SIG-M5 treated with dmso at 0.1 percent for 504 hours (cell line): Measurements from ENCODE around the gene C10orf67.
"Not testable (repeated sequence)": the region's sequence is repeated elsewhere in the genome, so short reads cannot be mapped to it uniquely, and the experiment has no call there.

Experiments used
- DNase-seq: peaks from one replicate; lab custom pipeline; 2025; ENCODE audit not compliant: unreplicated experiment; lab: John Stamatoyannopoulos, UW

C10orf67 gene

GRCh38 chr10:23326544-23327307 is 17.9 kb downstream of the C10orf67 start:
- DNase-seq = no peak

GRCh38 chr10:23325132-23325531 is 19.5 kb downstream of the C10orf67 start:
- DNase-seq = no peak

- no peak for DNase-seq
Measured at GRCh38 chr10:23324351-23324750, 20.2 kb downstream of the C10orf67 start.

GRCh38 chr10:23322082-23322481 is 22.5 kb downstream of the C10orf67 start:
- DNase-seq = no peak

GRCh38 chr10:23319835-23320234 is 24.8 kb downstream of the C10orf67 start:
- no peak for DNase-seq

- no peak for DNase-seq
Measured at GRCh38 chr10:23318359-23318758, 26.2 kb downstream of the C10orf67 start.

- no peak for DNase-seq
Measured at GRCh38 chr10:23317416-23317815, 27.2 kb downstream of the C10orf67 start.

- no peak for DNase-seq
Measured at GRCh38 chr10:23316406-23316805, 28.2 kb downstream of the C10orf67 start.

- no peak for DNase-seq
Measured at GRCh38 chr10:23315966-23316365, 28.6 kb downstream of the C10orf67 start.

GRCh38 chr10:23314835-23315239 is 29.8 kb downstream of the C10orf67 start:
- DNase-seq = peak; percentile 61

GRCh38 chr10:23311034-23311433 is 33.6 kb downstream of the C10orf67 start:
- no peak for DNase-seq

GRCh38 chr10:23310404-23310803 is 34.2 kb downstream of the C10orf67 start:
- no peak for DNase-seq

GRCh38 chr10:23299961-23300360 is 44.6 kb downstream of the C10orf67 start:
- not testable (repeated sequence) for DNase-seq

- DNase-seq = peak; percentile 4
Measured at GRCh38 chr10:23294638-23295247, 49.9 kb downstream of the C10orf67 start.

- DNase-seq = no peak
Measured at GRCh38 chr10:23293973-23294590, 50.5 kb downstream of the C10orf67 start.

GRCh38 chr10:23293145-23293724 is 51.4 kb downstream of the C10orf67 start:
- peak; percentile 30 for DNase-seq

- peak; percentile 0 for DNase-seq
Measured at GRCh38 chr10:23291551-23292334, 52.9 kb downstream of the C10orf67 start.

- DNase-seq = no peak
Measured at GRCh38 chr10:23284674-23285335, 59.8 kb downstream of the C10orf67 start.

GRCh38 chr10:23284155-23284554 is 60.4 kb downstream of the C10orf67 start:
- DNase-seq = no peak

GRCh38 chr10:23283680-23284079 is 60.9 kb downstream of the C10orf67 start:
- DNase-seq = no peak

- no peak for DNase-seq
Measured at GRCh38 chr10:23281044-23281433, 63.6 kb downstream of the C10orf67 start.
